KG1 (cell line): Measurements from ENCODE around the gene CAD.
A peak's percentile ranks its signal among the peaks of the same experiment; 100 is the strongest.

ENCODE experiments used
- DNase-seq: peaks from one replicate; lab custom pipeline; 2025; lab: John Stamatoyannopoulos, UW

CAD gene

GRCh38 chr2:27198627-27199026 lies 18.5 kb upstream of the CAD start:
- DNase-seq: no peak

DNA sequence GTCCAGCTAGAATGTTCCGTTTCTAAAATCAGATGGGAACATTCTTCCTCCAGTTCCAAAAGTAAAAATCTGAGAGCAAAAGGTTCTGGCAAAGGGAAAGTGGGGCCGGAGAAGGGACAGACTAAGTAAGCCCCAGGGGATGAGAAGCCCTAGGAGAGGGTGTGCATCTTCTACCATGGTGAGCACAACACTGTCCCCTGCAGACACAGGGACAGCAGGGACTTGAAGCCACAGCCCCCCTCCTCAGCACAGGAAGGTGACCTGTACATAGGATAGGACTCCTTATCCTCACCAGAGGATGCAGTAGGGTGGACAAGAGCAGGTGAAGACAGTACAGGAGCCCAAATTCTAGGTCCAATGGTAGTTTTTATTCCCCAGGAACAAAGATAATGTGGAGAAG lies 17.9 kb upstream of the CAD start:
- DNase-seq: no peak

DNA sequence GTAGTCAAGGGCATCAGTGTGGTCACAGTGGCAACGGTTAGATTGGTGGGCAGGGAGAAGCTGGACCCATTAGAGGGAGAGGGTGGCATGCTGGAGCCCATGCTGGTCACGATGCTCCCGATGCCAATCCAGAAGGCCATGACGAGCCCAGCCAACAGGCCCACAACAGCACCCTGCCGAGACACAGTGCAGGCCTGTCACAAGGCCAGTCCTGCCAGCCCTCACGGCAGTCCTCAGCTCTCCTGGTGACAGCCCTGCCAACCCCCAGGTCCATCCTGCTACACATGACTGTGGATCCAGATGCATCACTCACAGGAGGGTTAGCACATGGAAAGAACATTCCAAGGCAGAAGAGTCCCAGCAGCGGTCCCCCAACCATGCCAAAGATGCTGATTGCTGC lies 15.5 kb upstream of the CAD start:
- no peak for DNase-seq

DNA sequence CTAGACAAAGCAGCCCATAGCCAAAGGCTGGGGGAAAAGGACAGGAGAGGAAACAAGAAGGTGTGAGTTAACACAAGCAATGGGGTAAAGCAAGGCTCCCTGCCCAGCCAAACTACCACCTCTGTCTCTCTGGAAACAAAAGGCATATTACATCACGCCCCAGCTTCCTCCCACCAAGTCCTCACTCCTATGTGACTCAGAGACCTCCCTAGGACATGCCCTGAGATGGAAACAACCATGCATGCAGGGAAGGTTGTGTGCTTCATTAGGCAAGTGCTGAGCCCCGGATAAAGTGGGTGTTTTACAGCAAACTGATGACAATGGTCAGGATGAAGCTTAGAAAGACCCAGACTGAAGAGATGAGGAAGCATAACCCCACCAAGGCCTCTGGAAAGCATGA lies 14.3 kb upstream of the CAD start:
- DNase-seq: no peak

GRCh38 chr2:27203741-27204140 lies 13.4 kb upstream of the CAD start:
- DNase-seq: no peak

DNA sequence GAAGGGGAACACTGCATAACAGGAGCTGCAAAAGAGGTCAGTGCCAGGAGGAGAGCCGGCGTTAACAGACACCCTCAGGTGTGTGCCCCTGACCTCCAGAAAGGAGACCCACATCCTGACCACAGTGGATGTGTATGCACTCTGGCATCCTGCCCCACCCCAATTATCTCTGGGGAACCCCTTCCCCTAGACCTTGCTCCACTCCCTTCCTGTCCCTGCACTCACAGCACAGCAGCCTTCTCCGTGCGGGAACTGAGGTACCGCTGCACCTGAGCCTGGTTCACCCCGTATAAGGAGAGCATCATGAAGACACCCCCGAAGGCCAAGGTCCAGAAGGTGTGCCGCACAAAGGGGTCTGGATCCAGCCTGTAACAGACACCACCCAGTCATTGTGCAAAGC lies 12.6 kb upstream of the CAD start:
- DNase-seq: no peak

DNA sequence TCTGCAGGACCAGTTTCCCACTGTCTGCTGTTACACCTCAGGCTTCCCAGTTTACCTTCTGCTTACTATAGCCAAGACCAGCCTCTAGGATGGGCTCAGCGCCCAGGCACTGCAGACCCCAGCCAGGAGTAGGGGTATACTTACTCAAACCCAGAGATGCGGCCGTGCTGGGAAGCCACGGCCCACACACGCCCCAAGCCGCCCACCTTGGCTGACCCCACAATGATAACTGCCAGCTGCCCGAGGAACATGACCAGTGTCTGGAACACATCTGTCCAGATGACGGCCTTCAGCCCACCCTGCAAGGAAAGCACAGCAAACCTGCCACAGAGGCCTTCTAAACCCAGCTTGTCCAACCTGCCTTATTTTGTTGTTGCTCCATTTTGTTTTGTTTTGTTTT lies 12.0 kb upstream of the CAD start:
- no peak for DNase-seq

GRCh38 chr2:27206346-27206745 lies 10.8 kb upstream of the CAD start:
- DNase-seq: no peak

DNA sequence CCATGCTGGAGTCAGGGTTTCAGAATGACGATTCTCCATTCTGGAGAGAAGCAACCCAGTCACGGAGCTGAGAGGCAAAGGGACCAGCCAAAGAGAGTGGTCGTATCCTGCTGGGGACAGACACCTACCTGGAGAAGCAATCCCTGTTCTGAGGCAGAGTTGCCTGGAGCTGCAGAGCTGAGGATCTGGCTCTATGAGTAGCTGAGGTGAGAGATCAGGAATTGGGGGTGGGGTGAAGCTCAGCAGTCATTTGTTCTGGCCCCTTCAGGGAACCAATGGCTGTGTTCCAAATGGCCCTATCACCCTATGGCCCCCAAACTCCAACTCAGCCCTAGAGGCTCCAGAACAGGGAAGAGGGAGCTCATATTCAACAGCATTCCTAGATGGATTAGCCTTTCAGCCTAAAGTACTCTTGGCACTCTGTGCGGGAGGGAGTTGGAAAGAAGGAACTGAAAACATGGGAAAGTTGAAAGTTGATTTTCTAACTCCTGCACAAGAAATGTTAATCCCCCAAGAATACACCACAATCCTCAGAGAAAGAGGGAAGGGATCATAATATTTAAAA lies 8.6 kb upstream of the CAD start:
- DNase-seq: no peak

- DNase-seq: no peak
Measured at GRCh38 chr2:27209621-27210401, 7.4 kb upstream of the CAD start.

- peak; percentile 38 for DNase-seq
Measured at GRCh38 chr2:27211241-27211942, 5.8 kb upstream of the CAD start.

DNA sequence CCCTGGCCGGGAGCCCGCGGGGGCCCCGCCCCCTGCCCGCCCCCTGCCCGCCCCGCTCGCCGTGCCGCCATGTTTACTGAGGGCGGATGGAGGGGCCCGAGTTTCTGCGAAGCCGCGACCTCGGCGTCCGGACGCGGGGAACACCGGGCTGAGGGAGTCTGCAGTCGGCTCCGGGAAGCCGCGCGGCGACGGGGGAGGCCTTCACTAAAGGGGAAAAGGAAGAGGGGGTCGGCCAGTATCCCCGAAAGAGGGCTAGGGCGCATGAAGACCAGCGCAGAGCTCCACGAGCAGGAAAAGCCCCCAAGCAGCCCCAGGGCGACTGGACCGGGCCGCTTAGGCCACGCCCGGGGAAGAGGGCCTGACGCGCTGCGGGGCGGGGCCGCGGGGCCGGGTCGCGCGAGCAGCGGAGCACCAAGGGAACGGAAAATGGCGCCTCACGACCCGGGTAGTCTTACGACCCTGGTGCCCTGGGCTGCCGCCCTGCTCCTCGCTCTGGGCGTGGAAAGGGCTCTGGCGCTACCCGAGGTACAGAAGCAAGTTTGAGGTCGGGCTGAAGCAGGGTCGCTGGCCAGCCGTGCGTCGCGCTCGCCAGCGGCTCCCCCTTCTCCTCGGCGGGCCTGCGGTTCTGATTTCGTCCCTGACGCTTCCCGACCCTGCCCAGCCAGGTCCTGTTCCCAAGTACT lies 5.1 kb upstream of the CAD start, which contains the start of the genes ATRAID and SLC5A6:
ATRAID (plus strand) TSS at position 99 of the 683 bp plus-strand sequence; CDS start at position 427, 328 bp downstream.
SLC5A6 (minus strand) TSS at position 326 of the 683 bp plus-strand sequence. CDS start 4,618 bp downstream, outside the sequence.
- peak; percentile 85 for DNase-seq

- DNase-seq: peak; percentile 56
Measured at GRCh38 chr2:27212626-27213471, 4.3 kb upstream of the CAD start.

GRCh38 chr2:27214941-27215340 lies 2.2 kb upstream of the CAD start:
- no peak for DNase-seq

DNA sequence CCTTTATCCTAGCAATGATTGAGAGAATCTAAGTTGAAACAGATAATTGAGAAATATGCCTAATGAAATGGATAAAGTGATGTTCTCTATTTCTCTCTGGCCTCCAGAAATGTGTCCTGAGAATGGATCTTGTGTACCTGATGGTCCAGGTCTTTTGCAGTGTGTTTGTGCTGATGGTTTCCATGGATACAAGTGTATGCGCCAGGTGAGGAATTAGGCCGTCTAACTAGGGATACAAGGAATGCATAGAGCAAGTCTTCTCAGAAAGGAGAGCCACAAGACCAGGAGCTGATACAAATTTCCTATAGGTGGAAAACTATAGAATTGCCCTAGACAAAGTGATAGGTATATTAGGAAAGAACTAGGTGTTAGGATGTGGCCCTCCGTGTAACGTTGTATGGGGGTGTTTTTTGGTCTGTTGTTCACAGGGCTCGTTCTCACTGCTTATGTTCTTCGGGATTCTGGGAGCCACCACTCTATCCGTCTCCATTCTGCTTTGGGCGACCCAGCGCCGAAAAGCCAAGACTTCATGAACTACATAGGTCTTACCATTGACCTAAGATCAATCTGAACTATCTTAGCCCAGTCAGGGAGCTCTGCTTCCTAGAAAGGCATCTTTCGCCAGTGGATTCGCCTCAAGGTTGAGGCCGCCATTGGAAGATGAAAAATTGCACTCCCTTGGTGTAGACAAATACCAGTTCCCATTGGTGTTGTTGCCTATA lies 592 bp upstream of the CAD start:
- DNase-seq: no peak

GRCh38 chr2:27218614-27219013 lies 1.4 kb downstream of the CAD start:
- DNase-seq: no peak

DNA sequence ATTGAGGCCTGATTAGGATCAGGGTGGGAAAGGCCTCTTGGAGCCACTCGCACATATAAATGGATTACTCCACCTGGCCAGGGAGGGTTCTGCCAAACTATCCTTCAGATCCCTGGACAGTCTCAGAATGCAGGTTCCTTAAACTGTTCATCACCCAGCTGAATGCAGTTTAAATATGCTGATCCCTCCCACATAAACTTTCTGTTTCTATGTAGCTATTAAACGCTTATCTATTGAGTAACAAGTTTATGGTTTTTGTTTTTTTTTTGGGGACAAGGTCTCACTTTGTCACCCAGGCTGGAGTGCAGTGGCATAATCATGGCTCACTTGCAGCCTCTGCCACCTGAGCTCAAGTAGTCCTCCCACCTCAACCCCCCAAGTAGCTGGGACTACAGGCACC lies 1.9 kb downstream of the CAD start:
- DNase-seq: no peak

DNA sequence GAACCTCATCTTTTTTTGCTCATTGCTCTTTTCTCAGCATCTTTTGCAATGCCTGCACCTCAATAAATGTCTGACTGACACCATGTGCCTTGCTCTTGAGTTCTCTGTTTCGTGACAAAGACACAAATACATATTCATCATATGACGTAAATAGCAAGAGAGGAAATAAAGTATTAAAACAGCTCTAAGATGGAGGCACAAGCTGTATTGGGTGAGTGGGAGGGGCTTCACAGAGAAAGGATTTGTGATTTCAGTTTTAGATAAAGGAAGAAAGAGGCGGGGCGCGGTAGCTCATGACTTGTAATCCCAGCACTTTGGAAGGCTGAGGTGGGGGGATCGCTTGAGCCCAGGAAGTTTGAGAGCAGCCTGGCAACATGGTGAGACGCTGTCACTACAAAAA lies 2.9 kb downstream of the CAD start:
- DNase-seq: no peak

DNA sequence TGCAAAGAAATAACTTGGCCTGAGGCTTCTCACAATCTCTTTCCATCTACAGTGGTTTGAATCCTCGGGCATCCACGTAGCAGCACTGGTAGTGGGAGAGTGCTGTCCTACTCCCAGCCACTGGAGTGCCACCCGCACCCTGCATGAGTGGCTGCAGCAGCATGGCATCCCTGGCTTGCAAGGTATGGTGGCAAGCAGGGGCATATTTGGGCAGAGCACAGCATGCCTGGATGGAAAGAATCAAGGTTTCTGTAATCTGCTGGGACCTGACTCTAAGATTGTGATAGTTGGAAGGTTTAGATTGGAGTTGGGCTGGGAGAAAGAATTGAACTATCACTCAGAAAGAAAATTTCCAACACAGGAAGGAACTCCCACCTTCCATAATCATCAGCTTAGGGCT lies 4.0 kb downstream of the CAD start:
- no peak for DNase-seq

- DNase-seq: no peak
Measured at GRCh38 chr2:27222407-27222806, 5.2 kb downstream of the CAD start.

- no peak for DNase-seq
Measured at GRCh38 chr2:27223416-27223815, 6.2 kb downstream of the CAD start.
